Transverse colon (tissue), 4 donors: Measurements from ENCODE around the gene RNF11. TPM values are rescaled to one million over a fixed set of nuclear protein-coding genes. Genes with fewer than 3 reads are reported as not detected.
"Not testable (repeated sequence)": the region's sequence is repeated elsewhere in the genome, so short reads cannot be mapped to it uniquely, and the experiment has no call there.

ENCODE experiments used
- DNase-seq: peaks from one replicate; pipeline ENCODE4 v3.0.0-alpha.2; 2019
- H3K27ac ChIP-seq, 4 donors: fragments of 200-600 bp; sonication (generic); 2 replicates each; pipeline ENCODE4 v1.5.1; 2016 to 2018; ENCODE audit warnings: inconsistent platforms in 4 of 4
- H3K27me3 ChIP-seq: fragments of 200-600 bp; sonication (generic); 2 replicates; pipeline ENCODE4 v1.5.1; 2017; ENCODE audit warnings: inconsistent platforms
- H3K36me3 ChIP-seq, 4 donors: fragments of 200-600 bp; sonication (generic); 2 replicates each; pipeline ENCODE4 v1.5.1; 2017 to 2019; ENCODE audit warnings: inconsistent platforms in 4 of 4
- H3K4me1 ChIP-seq, 4 donors: fragments of 200-600 bp; sonication (generic); 2 replicates each; pipeline ENCODE4 v1.5.1; 2017 to 2020; ENCODE audit warnings: inconsistent platforms in 4 of 4
- H3K4me3 ChIP-seq, 4 donors: fragments of 200-600 bp; sonication (generic); 1 replicate in 1 of 4; 2 replicates in 3 of 4; pipeline versions ENCODE4 v1.5.1 to v1.6.1; 2017 to 2019; ENCODE audit warnings: inconsistent platforms in 4 of 4
- H3K9me3 ChIP-seq, 2 donors: fragments of 200-600 bp; sonication (generic); 2 replicates each; pipeline ENCODE4 v1.5.1; 2017 to 2019; ENCODE audit warnings: inconsistent platforms in 2 of 2
- CTCF ChIP-seq, 5 experiments: fragments of 200-600 bp in 3 of 5; fragments of 450-650 bp in 2 of 5; sonication (generic) in 3 of 5; IDR thresholded peaks; 1 replicate in 2 of 5; 2 replicates in 3 of 5; pipeline ENCODE4 v1.5.1; 2016 to 2017; ENCODE audit warnings: antibody characterized with exemption in 5 of 5, inconsistent platforms in 3 of 5, mild to moderate bottlenecking in 2 of 5, moderate library complexity in 1 of 5
- EP300 ChIP-seq: sonication (generic); formaldehyde crosslinking; IDR thresholded peaks from one replicate; pipeline ENCODE4 v1.6.1; 2017; ENCODE audit warnings: antibody characterized with exemption, low read depth
- POLR2A ChIP-seq: fragments of 450-650 bp; IDR thresholded peaks from one replicate; pipeline ENCODE4 v1.6.1; 2016; ENCODE audit warnings: antibody characterized with exemption, mild to moderate bottlenecking, moderate library complexity
- POLR2AphosphoS5 ChIP-seq, 3 donors: sonication (generic); formaldehyde crosslinking; IDR thresholded peaks; one replicate each; pipeline ENCODE4 v1.6.1; 2016; ENCODE audit warnings: antibody characterized with exemption in 3 of 3
- WGBS, 2 donors: methylation state at CpG; one replicate each; pipeline ENCODE4 v1.1.5; 2018; ENCODE audit warnings: low coverage in 1 of 2; 5-methylcytosine and 5-hydroxymethylcytosine counted together
- in situ Hi-C, 4 donors: fragments of 200-750 bp; cut with MboI; loops; one replicate each; pipeline versions ENCODE4 v1.15.0 to v1.15.1; 2017; ENCODE audit warnings: low sequenced_read_pairs in 3 of 4, low pct_ligation_motif_present in 1 of 4, low pct_unique_long_range_greater_than_20kb in 1 of 4
- intact Hi-C: fragments of 100-400 bp; cut with DNase I; formaldehyde crosslinking; loops from one replicate; pipeline ENCODE4 v1.15.1; 2023; ENCODE audit warnings: low total_unique reads
- total RNA-seq, 4 donors: library from RNA; depleted of rRNA; stranded (reverse); fragments of >200 nt; gene quantifications; one replicate each; pipeline ENCODE4 v1.1.0, GENCODE V29; 2016

Gene RNF11
- total RNA-seq, 4 donors from 2014 or later, result 34.8 to 72.5 (median 52.8) TPM

- H3K36me3 ChIP-seq, result no peaks in the 10 kb centered on the region
- no peaks in the 10 kb centered on the region for H3K9me3 ChIP-seq
- TF ChIP-seq POLR2A (no peak), POLR2AphosphoS5 (IDR thresholded peaks at IDR 0.05) (no peak), CTCF (IDR thresholded peaks at IDR 0.05) (no peak), EP300 (no peak)
- intact Hi-C loops, result no loop called here
- DNase-seq, result no peak
- no peaks in the 10 kb centered on the region for H3K27me3 ChIP-seq
- WGBS, 2 donors, result 85 to 100% methylated on average over 1 to 2 of the region's 2 CpGs
- no peak overlapping the region for H3K27ac ChIP-seq
- no peak overlapping the region for H3K4me3 ChIP-seq
- H3K4me1 ChIP-seq, result no peaks in the 10 kb centered on the region
- in situ Hi-C loops, result no loop called here
Observed at GRCh38 chr1:51217101-51217500, 19.0 kb upstream of the RNF11 start.

- intact Hi-C loops, result no loop called here
- TF ChIP-seq EP300 (no peak), POLR2AphosphoS5 (IDR thresholded peaks at IDR 0.05) (no peak), CTCF (IDR thresholded peaks at IDR 0.05) (no peak), POLR2A (no peak)
Observed at GRCh38 chr1:51218570-51218969, 17.5 kb upstream of the RNF11 start.

DNA sequence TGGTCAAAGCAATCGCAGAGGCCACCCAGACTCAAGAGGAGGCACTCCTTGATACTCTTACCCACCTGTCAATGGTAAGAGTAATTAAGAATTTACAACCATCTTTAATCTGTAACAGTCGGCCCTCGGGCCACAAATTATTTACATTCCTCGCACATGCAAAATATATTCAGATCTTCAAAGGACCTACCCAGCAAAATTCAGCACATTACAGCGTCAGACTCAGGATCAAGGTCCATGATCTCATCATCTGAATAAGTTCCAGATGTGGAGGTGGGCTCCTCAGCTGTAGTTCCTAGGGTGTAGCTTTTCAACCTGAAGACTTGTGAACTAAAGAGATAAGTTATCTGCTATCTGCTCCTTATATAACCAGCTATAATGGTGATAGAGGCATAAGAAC is 17.1 kb upstream of the RNF11 start:
- H3K4me1 ChIP-seq, result no peaks in the 10 kb centered on the region
- TF ChIP-seq CTCF (IDR thresholded peaks at IDR 0.05) (no peak), POLR2AphosphoS5 (IDR thresholded peaks at IDR 0.05) (no peak), POLR2A (no peak), EP300 (no peak)
- intact Hi-C loops, result no loop called here
- no peak overlapping the region for H3K4me3 ChIP-seq
- no peaks in the 10 kb centered on the region for H3K9me3 ChIP-seq
- no peaks in the 10 kb centered on the region for H3K36me3 ChIP-seq
- in situ Hi-C loops, result no loop called here
- DNase-seq, result no peak
- 63% methylated on average over 5 of the region's 5 CpGs; no CpG with 5 or more reads in 1 of the 2 donors for whole genome bisulfite sequencing, 2 donors
- H3K27ac ChIP-seq, result no peak overlapping the region
- no peaks in the 10 kb centered on the region for H3K27me3 ChIP-seq

More at GRCh38 chr1:51218570-51218969, 17.5 kb upstream of the RNF11 start:
- Histone ChIP-seq H3K36me3 (no peaks in the 10 kb centered on the region), H3K9me3 (no peaks in the 10 kb centered on the region), H3K27me3 (no peaks in the 10 kb centered on the region), H3K4me3 (no peak overlapping the region), H3K4me1 (no peaks in the 10 kb centered on the region), H3K27ac (no peak overlapping the region)
- in situ Hi-C loops, result no loop called here
- DNase-seq, result no peak
- 83% methylated on average over 2 of the region's 2 CpGs; no CpG with 5 or more reads in 1 of the 2 donors for WGBS, 2 donors

DNA sequence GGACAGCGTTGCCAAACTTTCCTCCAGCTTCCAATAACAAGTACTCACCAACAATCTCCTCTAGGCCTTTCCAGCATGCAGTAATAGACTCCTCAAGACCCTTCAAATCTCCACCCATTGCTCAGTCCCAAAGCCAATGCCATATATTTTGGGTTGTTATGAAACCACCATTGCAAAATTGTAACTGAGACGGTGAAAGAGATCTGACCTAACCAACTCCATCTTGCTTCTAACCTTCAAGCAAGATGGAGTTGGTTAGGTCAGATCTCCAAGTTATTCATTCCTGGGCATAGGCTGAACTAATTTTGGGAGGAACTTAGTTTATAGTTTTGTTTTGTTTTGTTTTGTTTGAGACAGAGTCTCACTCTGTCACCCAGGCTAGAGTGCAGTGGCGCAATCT is 14.5 kb upstream of the RNF11 start:
- H3K27me3 ChIP-seq, H3K4me1 ChIP-seq, DNase-seq, H3K4me3 ChIP-seq, H3K27ac ChIP-seq, H3K9me3 ChIP-seq, in situ Hi-C loops, intact Hi-C loops, H3K36me3 ChIP-seq: not testable (repeated sequence)
- WGBS, 2 donors, result 96 to 99% methylated on average over 3 of the region's 3 CpGs

GRCh38 chr1:51222136-51222787 is 13.8 kb upstream of the RNF11 start:
- Histone ChIP-seq H3K4me1 (no peaks in the 10 kb centered on the region), H3K4me3 (no peak overlapping the region), H3K9me3 (no peaks in the 10 kb centered on the region), H3K27ac (no peak overlapping the region), H3K36me3 (no peaks in the 10 kb centered on the region), H3K27me3 (no peaks in the 10 kb centered on the region)
- no peak for TF ChIP-seq EP300
- no peak for TF ChIP-seq POLR2A
- no peak for TF ChIP-seq POLR2AphosphoS5 (IDR thresholded peaks at IDR 0.05)
- TF ChIP-seq CTCF (IDR thresholded peaks at IDR 0.05), result no peak
- WGBS, 2 donors, result 80 to 84% methylated on average over 4 to 6 of the region's 6 CpGs
- DNase-seq, result no peak
- intact Hi-C loops (no loop called here), in situ Hi-C loops (no loop called here)
